Activated B cell treated with CpG ODN at 0.5 μM for 24 hours (primary cell): ENCODE measurements around the gene HACE1. TPM values are rescaled to one million over a fixed set of nuclear protein-coding genes. Genes with fewer than 3 reads are reported as not detected.

Experiments
- ATAC-seq: fragments of 200-7000 bp; cut with Tn5 transposase; one replicate; pipeline ENCODE4 v1.10.0; 2021; ENCODE audit warnings: low read depth, mild to moderate bottlenecking, moderate library complexity
- CTCF ChIA-PET: fragments of 350-600 bp; sonication (Branson Sonifier 250); formaldehyde crosslinking; loops from one replicate; lab custom pipeline; 2021; ENCODE audit warnings: antibody characterized with exemption; lab: Charles Lee
- POLR2A ChIA-PET: fragments of 350-600 bp; sonication (Branson Sonifier 250); formaldehyde crosslinking; loops from one replicate; lab custom pipeline; 2021; ENCODE audit warnings: antibody characterized with exemption; lab: Charles Lee
- DNase-seq: peaks from one replicate; pipeline ENCODE4 v3.0.0; 2022
- H3K27ac Mint-ChIP-seq: one replicate; pipeline ENCODE4 v1.8.0; 2020; ENCODE audit warnings: mixed read lengths
- H3K27me3 Mint-ChIP-seq: one replicate; pipeline ENCODE4 v1.8.0; 2021; ENCODE audit warnings: mixed read lengths
- H3K36me3 Mint-ChIP-seq: one replicate; pipeline ENCODE4 v1.8.0; 2021; ENCODE audit warnings: low read depth, mixed read lengths
- H3K4me1 Mint-ChIP-seq: one replicate; pipeline ENCODE4 v1.8.0; 2021; ENCODE audit warnings: mixed read lengths
- H3K4me3 Mint-ChIP-seq: one replicate; pipeline ENCODE4 v1.8.0; 2020; ENCODE audit warnings: mild to moderate bottlenecking, mixed read lengths
- H3K9me3 Mint-ChIP-seq: one replicate; pipeline ENCODE4 v1.8.0; 2020; ENCODE audit warnings: mixed read lengths
- CTCF ChIP-seq: fragments of 200-600 bp; IDR thresholded peaks from one replicate; pipeline ENCODE4 v1.8.0; 2022; ENCODE audit warnings: antibody characterized with exemption, mild to moderate bottlenecking
- intact Hi-C: fragments of 100-400 bp; cut with micrococcal nuclease; formaldehyde crosslinking; loops from one replicate; pipeline ENCODE4 v1.15.1; 2024
- total RNA-seq: library from RNA; stranded (reverse); gene quantifications from 2 replicates; pipeline ENCODE4 v1.2.3, GENCODE V29; 2022

HACE1 gene
- total RNA-seq, 1 donor from 2014 or later, result 7.1 TPM

GRCh38 chr6:104787305-104787704, 72.4 kb downstream of the HACE1 start:
- Mint-ChIP-seq H3K36me3 (peaks cover 39% of the 10 kb centered on the region), H3K27ac (no peak overlapping the region), H3K9me3 (no peaks in the 10 kb centered on the region), H3K4me1 (peaks cover 2% of the 10 kb centered on the region), H3K27me3 (no peaks in the 10 kb centered on the region), H3K4me3 (no peak overlapping the region)
- intact Hi-C loops, result no loop called here
- TF ChIP-seq CTCF, result no peak
- ATAC-seq, result no peak
- ChIA-PET POLR2A (no interaction called here), CTCF (no interaction called here)
- no peak for DNase-seq

- Mint-ChIP-seq H3K36me3 (peaks cover 53% of the 10 kb centered on the region), H3K27me3 (no peaks in the 10 kb centered on the region), H3K27ac (no peak overlapping the region), H3K9me3 (no peaks in the 10 kb centered on the region), H3K4me3 (no peak overlapping the region), H3K4me1 (peaks cover 2% of the 10 kb centered on the region)
- ATAC-seq (no peak), DNase-seq (no peak)
- no peak for TF ChIP-seq CTCF
- intact Hi-C loops, result no loop called here
- POLR2A ChIA-PET, result no interaction called here
- CTCF ChIA-PET, result no interaction called here
These were observed 74.8 kb downstream of the HACE1 start for GRCh38 chr6:104784884-104785283.

- POLR2A ChIA-PET, result no interaction called here
- no peak for DNase-seq
- no peaks in the 10 kb centered on the region for H3K9me3 Mint-ChIP-seq
- H3K4me1 Mint-ChIP-seq, result no peaks in the 10 kb centered on the region
- intact Hi-C loops, result loop anchor here (1.0 kb wide), 1 partner anchor 88 kb away; no protein-coding TSS in a partner anchor
- peaks cover 15% of the 10 kb centered on the region for H3K36me3 Mint-ChIP-seq
- no peak overlapping the region for H3K4me3 Mint-ChIP-seq
- no peak for ATAC-seq
- no peak for TF ChIP-seq CTCF
- no peaks in the 10 kb centered on the region for H3K27me3 Mint-ChIP-seq
- no peak overlapping the region for H3K27ac Mint-ChIP-seq
- CTCF ChIA-PET, result no interaction called here
These were observed 88.4 kb downstream of the HACE1 start for GRCh38 chr6:104771258-104771832.

GRCh38 chr6:104768906-104769305, 90.8 kb downstream of the HACE1 start:
- DNase-seq, result no peak
- intact Hi-C loops, result no loop called here
- Mint-ChIP-seq H3K36me3 (peaks cover 16% of the 10 kb centered on the region), H3K4me3 (no peak overlapping the region), H3K27ac (no peak overlapping the region), H3K4me1 (no peaks in the 10 kb centered on the region), H3K27me3 (no peaks in the 10 kb centered on the region), H3K9me3 (no peaks in the 10 kb centered on the region)
- no peak for ATAC-seq
- no peak for TF ChIP-seq CTCF
- ChIA-PET CTCF (no interaction called here), POLR2A (no interaction called here)

GRCh38 chr6:104766595-104766994, 93.1 kb downstream of the HACE1 start:
- DNase-seq (no peak), ATAC-seq (no peak)
- Mint-ChIP-seq H3K9me3 (no peaks in the 10 kb centered on the region), H3K36me3 (peaks cover 16% of the 10 kb centered on the region), H3K27me3 (no peaks in the 10 kb centered on the region), H3K4me3 (no peak overlapping the region), H3K27ac (no peak overlapping the region), H3K4me1 (no peaks in the 10 kb centered on the region)
- no peak for TF ChIP-seq CTCF
- intact Hi-C loops, result no loop called here
- ChIA-PET POLR2A (no interaction called here), CTCF (no interaction called here)
